GM18499 (cell line): ENCODE measurements around the gene E2F3.
"Not testable (repeated sequence)": the region's sequence is repeated elsewhere in the genome, so short reads cannot be mapped to it uniquely, and the experiment has no call there.

ENCODE experiments used
- ATAC-seq: cut with Tn5 transposase; IDR thresholded peaks from one replicate; pipeline ENCODE4 v1.9.1; 2021; ENCODE audit warnings: moderate number of reproducible peaks; ENCODE audit not compliant: insufficient read depth, unreplicated experiment

E2F3 gene

DNA sequence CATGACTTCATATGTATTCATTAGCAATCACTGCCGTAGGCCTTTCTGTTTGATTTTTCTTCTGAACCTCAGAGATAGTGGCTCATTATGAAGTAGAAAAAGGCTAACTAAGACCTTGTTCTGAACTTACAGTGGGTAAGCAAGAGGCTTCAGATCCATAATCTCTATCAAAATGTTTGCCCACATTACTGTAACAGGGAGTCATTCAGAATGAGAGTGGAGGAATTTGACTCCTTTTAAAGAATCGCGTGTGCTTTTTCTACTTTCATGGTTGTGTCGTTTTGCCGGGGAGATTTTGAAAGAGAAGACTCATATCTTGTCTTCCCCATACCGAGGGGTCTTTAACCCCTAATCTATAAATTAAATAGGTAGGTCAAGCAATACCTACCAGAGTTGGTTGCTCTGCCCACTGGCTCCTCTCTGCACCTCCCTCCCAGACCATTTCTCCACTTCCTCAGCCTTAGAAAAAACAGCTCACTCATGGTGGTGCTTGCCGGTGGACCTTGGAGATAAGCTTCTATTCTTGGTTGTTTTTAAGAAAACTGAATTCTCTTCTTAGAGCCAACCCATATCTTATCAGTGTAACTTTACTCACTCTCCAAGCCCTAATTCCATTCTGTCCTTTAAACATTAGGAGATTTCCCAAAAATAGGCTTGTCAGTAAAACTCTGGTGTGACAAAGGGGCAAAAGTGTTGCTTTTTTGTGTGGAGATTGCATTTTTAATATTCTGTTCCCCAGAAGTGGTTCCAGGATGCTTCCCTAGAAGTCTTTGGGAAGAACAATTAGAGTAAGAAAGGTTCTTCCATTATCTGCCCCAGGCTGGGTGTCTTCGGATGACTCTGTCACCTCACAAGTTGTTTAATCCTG lies 56.6 kb downstream of the E2F3 start:
- ATAC-seq = no peak

- no peak for ATAC-seq
These were observed 58.0 kb downstream of the E2F3 start for GRCh38 chr6:20459682-20460081.

DNA sequence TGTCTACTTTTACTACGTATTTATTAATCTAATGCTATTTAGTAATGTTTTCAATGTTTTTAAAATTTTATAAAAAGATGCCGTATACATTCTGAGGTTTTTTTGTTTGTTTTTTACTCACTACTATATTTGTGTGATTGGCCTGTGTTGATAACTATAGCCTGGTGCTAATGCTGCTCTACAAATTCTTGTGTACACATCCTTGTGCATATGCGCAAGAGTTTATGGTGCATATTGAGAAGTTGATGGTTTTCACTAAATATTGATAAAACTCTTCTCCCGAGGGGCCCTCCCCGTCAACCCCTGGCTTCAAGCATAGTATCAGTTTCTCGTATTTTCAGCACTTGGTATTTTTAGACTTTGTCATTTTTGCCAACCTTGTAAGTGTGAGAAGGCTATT lies 59.9 kb downstream of the E2F3 start:
- no peak for ATAC-seq

GRCh38 chr6:20463396-20463795 lies 61.7 kb downstream of the E2F3 start:
- ATAC-seq = peak; percentile 66

DNA sequence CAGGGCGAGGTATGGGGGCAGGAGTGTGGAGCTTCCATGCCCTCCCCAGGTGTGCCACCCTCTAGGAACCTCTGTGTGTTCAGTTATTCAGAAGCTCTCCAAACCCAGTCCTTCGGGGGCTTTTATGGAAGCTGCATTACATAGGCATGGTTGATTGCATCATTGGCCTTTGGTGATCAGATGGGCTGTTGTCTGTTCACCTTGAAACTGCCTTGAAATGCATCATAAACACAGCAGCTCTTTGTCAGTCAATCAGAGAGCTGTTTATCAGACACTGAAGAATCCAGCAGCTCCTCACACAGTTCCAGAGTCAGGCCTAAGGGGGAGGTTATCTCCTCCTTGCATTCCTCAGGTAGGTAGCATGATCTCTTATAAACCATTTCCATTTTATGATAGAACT lies 62.4 kb downstream of the E2F3 start:
- ATAC-seq = no peak

GRCh38 chr6:20464847-20465246 lies 63.2 kb downstream of the E2F3 start:
- no peak for ATAC-seq

- not testable (repeated sequence) for ATAC-seq
These were observed 63.9 kb downstream of the E2F3 start for GRCh38 chr6:20465616-20466015.

- no peak for ATAC-seq
These were observed 65.8 kb downstream of the E2F3 start for GRCh38 chr6:20467437-20467836.

DNA sequence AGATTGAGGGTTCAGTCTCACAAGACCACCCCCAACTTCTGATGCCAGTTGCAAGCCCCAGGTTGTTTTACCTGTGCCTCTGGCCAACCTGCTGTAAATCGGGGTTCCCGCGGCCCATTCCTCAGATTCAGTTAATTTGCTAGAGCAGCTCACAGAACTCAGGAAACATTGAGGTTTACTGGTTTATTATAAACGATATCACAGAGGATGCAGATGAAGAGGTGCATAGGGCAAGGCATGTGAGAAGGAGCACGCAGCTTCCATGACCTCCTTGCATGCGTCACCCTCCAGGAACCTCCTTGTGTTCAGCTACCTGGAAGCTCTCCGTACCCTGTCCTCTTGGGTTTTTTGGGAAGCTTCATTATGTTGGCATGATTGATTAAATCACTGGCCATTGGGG lies 66.5 kb downstream of the E2F3 start:
- ATAC-seq = no peak

DNA sequence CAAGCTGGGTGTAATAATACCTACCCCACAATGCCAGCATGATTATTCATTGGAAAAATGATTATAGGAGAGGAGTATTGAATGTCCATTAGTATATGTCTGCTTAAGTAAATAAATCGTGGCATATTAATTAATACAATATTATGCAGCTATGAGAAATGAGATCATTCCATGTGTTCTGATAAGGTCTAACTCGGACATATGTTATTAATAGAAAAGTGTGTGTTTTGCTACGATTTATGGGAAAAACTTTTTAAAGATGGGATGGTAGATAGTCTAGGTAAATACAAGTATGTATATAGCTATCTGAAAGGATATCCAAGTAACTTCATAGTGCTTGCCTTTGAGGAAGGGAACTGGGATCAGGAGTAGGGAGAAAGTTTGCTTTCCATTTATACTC lies 71.1 kb downstream of the E2F3 start:
- ATAC-seq = no peak

DNA sequence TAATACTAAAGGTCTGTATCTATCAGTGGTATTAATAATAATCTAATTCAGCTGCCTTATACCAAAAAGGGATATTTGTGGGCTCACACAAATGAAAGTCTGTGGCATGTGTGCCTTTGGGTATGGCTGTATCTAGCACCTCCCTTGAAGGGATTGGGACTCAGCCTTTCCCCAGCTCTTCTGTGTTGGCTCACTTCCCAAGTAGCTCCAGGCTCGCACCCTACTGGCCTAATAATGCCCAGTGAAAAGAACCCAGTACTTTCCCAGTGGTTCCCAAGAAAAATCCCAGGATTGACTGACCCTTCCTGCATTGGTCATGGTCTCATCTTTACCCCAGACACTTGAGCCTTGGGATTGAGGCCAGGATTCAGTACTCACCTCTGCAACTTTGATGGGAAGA lies 71.8 kb downstream of the E2F3 start:
- ATAC-seq = no peak

- ATAC-seq = no peak
These were observed 73.3 kb downstream of the E2F3 start for GRCh38 chr6:20474874-20475542.

- no peak for ATAC-seq
These were observed 74.9 kb downstream of the E2F3 start for GRCh38 chr6:20476501-20477043.

DNA sequence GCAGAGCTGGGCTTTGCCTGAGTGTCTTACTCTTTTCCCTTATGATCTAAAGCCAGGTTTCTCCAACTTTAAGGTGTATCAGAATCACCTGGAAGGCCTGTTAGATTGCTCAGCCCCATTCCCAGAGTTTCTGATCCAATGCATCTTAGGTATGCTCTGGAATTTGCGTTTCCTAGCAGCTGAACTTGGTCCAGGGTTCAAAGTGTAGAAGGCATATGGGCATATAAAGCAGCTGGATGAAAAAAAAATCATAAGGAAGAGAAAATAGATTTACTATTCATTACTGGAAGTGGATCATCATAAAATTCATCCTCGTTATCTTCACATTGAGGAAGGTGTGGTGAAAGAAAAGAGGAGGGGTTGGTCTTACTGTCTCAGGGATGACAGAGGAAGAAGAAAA lies 75.8 kb downstream of the E2F3 start:
- ATAC-seq = no peak

GRCh38 chr6:20479060-20479459 lies 77.4 kb downstream of the E2F3 start:
- ATAC-seq = no peak

GRCh38 chr6:20479526-20479925 lies 77.8 kb downstream of the E2F3 start:
- ATAC-seq = no peak

DNA sequence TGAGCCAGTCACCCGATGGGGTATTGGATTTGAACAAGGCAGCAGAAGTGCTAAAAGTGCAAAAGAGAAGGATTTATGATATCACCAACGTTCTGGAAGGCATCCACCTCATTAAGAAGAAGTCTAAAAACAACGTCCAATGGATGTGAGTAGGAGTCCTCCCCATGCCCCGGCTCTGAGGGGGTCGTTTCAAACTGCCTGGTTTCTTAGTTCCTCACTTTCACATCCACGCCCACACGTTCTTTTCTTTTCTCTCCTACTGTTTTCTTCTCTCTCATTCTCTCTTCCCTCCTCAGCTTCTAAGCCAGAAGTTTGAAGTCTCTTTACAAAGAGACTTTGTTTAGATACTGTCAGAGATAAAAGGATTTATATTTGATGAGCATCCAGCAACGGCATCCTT lies 79.6 kb downstream of the E2F3 start:
- ATAC-seq = no peak

DNA sequence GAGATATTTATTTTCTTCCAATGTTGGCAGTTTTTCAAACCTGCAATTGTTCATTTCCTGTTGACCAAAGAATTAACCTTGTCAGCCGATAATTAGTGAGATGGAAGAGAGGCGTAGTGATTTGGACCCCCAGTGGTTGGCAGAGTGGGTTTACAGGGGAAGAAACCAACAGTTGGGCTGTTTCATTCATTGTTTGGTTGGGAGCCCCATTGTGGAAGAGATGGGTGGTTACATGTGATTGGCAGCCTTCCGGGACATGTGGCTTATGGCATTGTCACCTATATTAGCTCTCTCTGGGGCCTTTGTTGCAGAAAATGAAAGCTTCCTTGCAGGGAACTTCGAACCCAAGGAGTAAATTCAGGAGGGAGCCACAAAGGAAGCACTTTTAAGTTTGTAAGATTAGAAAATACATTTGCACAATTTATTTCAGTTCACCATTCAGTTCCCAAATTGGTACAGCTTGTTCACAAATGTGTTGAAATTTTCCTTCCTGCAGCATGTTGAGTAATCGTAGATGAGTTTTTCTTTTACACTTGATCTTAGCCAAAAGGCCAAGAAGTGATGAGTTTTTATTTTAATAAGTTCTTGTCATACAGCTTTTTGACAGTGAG lies 82.3 kb downstream of the E2F3 start:
- ATAC-seq = no peak

DNA sequence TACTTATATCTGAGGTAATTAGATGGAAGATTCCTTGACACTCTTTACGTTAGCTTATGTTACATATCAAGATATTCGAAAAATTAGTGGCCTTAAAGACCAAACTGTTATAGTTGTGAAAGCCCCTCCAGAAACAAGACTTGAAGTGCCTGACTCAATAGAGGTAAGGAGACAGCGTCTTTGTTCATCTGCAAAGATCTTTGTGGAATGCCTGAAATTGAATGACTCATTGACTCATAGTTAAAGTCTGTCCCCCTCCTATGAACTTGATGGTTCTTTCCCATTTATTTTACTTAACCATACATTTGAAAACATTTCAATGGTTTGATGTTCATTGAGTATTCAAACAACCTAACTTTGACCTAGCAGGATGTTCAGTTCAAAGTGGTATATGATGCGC lies 85.0 kb downstream of the E2F3 start:
- ATAC-seq = no peak

GRCh38 chr6:20487669-20488375 lies 86.1 kb downstream of the E2F3 start:
- no peak for ATAC-seq

DNA sequence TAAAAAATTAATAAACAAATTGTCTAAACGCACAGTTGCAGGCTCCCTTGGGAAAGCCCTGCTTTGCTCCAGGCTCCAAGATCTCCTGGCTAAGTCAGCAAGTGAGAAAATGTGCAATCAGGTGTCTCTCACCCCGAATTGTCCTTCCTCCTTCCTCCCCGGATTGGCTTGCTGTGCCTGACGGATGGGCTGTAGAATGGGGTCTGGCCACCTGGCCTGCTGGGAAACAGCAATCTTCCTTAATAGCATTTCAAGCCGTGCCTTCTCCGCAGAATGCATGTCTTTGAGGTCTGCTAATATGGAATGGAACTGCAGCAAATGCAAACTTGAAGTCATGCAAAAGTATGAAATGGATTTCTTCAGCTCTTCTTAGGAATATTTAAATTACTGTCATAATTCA lies 88.9 kb downstream of the E2F3 start:
- ATAC-seq = no peak
